GM18867 (cell line): ENCODE data around the gene SEMA3A.
A peak's percentile ranks its signal among the peaks of the same experiment; 100 is the strongest.

Experiments used
- ATAC-seq: cut with Tn5 transposase; IDR thresholded peaks from one replicate; pipeline ENCODE4 v1.9.1; 2021; ENCODE audit warnings: mild to moderate bottlenecking, moderate library complexity; ENCODE audit not compliant: unreplicated experiment

Gene SEMA3A

DNA sequence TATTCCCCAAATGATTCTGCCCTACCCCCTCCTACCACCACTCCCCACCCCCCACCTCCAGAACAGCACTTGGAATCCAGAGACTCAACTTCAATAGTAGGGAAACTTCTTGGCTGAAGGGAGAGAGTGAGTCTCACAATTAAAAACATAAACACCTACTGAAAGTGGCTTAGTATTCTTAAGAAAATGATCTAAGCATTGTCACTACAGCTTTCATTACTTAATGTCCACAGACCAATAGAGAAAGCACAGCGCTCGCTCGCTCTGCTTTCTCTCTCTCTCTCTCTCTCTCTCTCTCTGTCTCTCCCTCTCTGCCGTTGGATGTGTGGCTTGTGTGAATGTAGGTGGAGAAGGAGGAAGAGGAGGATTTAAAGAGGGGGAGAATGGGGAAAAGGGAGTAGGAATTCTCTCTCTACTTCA, 1.5 kb upstream of the SEMA3A start:
- no peak for ATAC-seq

GRCh38 chr7:84195295-84196060, 889 bp upstream of the SEMA3A start:
- ATAC-seq: no peak

DNA sequence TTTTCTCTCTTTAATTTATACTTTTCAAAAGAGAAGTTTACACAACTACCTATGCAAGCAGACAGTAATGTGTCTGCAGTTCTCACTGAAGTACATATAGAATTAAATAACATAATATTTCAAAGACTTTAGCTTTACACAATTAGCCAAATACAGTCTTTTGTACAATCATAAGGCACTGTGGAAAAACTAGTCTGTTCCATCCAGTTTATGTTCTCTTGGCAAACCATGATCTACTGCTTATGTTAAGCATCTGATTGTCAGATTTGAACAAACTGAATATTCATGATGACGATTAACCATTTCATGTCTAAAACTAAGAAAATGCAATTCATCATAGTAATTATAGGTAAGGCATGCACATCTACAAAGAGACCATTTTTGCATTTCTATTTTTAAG, 842 bp downstream of the SEMA3A start:
- ATAC-seq: no peak

- ATAC-seq: no peak
These were observed 2.7 kb downstream of the SEMA3A start for GRCh38 chr7:84191842-84192241.

DNA sequence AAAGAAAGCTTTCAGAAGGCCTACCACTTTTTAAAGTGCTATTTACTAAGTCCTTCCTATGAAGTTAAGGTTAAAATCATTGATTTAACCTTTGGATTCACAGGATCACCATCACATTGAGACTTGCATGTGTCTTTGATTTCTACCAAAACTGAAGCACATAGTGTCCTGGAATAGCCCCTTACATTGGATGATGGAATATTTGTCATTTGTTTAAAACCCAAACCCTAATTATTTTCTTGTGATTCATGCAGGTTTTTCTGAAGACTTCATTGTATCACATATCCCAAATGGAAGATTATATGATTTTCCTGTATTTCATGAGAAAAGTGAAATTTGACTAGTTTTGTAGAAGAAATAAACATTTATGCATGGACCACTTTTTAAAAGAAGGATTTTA, 3.3 kb downstream of the SEMA3A start:
- no peak for ATAC-seq

- no peak for ATAC-seq
These were observed 4.4 kb downstream of the SEMA3A start for GRCh38 chr7:84190016-84190705.

DNA sequence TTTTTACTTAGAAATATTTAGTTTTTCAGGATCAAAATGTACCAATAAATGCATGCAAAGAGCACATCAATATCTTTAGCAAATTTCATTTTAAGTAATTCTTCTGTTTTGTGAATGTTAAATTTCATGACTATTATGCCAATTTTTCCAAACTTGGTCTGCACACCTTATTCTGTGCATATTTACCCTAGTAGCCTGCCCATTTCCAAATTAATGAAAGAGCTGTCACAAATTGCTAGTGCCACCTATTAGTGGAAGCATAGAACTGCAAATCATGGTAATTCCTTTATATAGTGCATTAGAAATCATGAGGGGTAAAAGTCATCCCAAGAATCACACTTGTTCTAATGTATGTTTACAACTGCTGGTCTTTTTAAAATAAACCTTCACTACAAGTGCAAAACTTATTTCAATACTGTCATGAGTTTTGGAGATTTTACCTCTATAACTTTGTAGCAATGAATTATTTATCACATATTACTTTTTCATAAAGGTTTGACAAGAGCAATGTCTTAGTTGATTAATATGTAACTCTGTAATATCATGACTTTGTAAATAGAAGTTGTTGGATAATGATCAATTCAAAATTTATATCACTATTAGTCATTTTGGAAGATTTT, 5.7 kb downstream of the SEMA3A start:
- ATAC-seq: no peak

DNA sequence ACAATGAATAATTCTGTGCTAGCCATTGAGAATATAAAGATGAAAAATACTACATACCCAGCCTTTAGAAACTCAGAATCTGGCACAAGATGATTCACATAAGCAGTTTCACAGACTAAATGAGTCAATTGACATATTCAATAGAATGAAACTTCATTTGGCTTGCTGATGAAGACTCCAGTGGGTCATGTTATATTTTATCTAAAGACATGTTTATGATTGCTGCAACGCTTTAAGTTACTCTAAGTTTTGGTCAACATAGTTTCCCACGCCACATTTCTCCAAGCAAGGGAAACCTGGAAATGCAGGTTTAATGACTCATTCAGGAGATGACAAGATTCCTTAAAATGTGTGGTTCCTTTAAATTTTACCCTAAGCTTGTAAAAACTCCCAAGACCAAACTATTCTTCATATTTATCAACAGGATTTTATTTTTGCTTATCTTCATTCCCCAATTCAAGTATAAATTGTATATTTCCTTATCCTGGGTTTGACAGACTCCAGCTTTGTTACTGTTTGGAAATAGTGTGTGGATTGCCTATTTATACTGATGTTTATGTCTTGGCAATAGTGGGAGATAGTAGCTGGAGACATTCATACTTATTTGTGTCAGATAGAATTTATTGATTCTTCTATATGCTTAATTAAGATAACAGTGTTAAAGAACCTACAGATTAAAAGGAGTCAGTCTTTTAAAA, 6.6 kb downstream of the SEMA3A start:
- no peak for ATAC-seq

GRCh38 chr7:84187087-84187805, 7.3 kb downstream of the SEMA3A start:
- ATAC-seq: no peak

DNA sequence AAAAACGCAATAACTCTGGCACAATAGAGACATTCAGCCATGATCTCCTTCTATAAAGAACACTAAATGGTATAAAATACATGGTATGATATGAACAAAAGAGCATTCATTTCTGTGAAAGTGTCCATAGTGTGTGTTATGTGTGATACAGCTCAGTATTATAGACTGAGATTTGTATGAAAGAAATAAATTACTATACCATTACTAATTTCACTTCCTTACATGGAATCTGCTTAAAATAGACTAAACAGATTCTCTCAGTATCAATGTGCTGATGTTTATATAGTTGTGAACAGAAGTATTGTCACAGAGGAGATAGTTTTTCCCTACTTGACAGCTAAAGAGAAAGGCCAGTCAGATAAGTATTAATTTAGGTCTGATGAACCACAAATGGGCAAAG, 10.8 kb downstream of the SEMA3A start:
- ATAC-seq: no peak

GRCh38 chr7:84182301-84182700, 12.3 kb downstream of the SEMA3A start:
- no peak for ATAC-seq

DNA sequence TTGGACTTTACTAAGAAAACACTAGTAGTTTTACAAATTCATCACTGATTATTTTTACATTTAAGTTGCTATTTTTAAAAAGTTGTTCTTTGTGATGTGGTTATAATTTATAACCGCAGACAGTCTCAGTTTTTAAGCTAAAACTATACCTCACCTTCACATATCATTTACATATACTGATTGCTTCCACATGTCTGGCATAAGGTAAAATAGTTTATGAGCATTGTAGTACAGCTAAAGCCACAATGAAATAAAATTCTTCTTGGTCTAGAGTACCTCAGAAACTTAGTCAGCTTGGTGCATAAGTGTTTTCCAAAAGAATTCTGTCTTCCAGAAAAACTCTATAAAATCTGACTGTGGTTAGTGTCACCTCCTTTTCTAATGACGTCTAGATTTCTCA, 13.0 kb downstream of the SEMA3A start:
- peak; percentile 54 for ATAC-seq

DNA sequence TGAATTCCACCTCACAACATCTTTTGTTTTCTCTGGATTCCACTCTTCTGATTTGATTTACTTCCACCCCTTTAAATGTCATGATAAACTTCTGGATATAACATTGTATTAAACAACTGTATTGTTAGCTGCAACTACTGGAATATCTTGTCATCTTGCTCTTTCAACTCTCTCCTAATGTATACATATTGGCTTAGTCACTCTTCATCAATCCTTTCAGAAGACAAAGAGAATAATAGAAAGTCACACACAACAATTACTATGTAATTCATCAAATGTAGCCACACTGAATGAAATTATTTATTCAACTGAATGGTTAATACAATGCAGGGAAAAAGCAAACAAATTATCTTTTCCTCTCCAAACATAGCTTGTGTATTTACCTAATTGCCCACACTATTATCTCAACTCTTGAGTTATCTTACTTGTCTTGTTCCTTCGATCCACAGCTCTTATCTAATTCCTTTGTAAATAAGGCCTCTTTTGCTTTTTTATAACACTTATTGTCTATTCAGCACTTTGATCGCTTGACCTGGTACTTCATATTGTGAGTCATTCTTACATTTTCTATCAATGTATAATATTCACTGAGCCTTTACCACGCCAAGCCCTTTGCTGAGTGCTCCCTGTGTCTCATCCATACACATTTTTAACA, 16.7 kb downstream of the SEMA3A start:
- no peak for ATAC-seq

- no peak for ATAC-seq
These were observed 17.9 kb downstream of the SEMA3A start for GRCh38 chr7:84176716-84177115.

DNA sequence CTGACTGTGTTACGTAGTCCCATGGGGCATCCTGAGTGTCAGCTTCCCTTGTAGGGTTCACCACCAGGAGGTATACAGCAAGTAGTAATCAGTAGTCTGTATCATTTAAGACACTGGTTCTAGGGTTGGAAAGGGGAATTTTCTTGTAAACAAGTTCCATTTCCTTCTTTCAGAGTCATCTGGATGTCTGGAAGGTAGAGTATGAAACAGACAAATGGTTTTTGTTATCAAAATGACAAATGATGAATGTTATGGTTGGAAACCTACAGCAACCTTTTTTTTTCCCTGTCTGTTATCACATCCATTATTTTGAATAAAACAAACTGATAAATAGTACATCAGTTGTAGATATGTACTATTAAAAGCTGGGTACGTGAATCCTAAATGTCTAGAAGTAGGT, 19.1 kb downstream of the SEMA3A start:
- no peak for ATAC-seq

DNA sequence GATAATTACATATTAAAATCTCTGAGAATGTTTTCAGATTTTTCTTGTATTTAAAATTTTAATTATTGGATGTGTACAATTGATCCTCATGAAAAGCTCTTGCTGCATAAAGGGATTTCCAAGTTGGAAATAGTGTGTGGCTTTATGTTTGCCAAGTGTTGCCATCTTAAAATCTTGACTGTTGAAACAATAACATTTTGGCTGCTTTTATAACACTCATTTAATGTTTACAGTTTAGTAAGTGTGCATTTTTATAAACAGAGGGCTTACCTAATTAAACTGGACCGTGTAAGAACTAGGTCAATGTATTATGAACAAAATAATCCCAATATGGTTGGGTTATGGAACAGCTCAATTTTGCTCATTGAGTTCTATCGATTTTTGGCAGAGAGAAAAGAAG, 23.9 kb downstream of the SEMA3A start:
- ATAC-seq: no peak

DNA sequence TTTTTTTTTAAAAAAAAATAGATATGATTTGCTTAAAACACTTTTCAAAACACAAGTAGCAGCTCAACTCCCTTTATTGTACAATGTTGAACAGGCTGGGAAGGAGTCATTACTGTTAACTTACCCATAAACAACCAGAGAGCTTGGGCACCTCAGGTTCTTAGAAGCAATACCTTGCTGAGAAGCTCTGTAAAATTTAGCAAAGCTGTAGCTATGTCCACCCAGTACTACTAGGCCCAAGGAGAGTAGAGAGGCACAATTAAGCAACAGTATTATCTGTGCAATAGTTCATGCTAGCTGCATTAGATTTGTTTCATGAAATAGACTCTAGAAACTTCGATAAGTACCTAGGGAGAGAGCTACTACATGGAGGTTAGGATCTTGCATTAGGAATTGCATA, 32.0 kb downstream of the SEMA3A start:
- no peak for ATAC-seq

DNA sequence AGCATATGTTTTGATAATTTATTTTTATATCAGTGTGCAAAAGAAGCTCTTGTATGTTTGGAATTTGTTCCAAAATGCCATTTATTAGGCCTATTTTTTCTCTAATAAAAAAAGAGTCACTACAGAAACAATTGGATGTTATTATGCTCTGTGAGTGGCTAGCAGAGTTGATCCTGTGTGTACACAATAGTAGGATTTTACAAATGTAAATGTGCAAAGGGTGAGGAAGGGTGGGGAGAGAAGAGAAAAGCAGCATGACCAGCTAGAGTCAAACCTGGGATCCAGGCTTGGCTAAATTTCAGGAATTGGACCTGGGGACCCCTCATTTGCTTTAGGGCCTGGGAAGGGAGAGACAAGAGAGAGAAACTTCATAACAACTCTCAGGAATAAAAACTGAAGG, 32.5 kb downstream of the SEMA3A start:
- ATAC-seq: no peak

GRCh38 chr7:84161398-84161797, 33.2 kb downstream of the SEMA3A start:
- no peak for ATAC-seq

DNA sequence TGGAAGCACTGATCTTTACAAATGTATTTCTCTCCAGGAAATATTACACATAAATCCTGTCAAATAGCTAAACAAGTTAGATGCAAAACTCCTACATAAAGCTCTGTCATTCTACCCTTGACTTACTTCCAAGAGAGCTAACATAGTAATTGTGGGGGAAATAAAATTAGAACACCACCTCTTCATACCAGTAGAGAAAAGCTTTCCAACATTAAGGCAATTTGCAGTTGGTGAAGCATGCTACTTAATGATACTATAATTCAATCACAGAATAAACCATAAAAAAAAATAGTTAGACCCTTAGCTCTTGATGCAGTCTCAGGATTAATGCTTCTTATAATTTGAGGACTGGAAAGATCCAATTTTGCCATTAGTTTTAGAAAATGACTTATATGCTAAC, 35.2 kb downstream of the SEMA3A start:
- no peak for ATAC-seq
